SU-DHL-6 (cell line): ENCODE measurements around the gene LRRN3.

ENCODE experiments used
- H2AFZ ChIP-seq: fragments of 200-600 bp; sonication (generic); 2 replicates; pipeline ENCODE4 v1.6.1; 2014; ENCODE audit warnings: low read depth, mild to moderate bottlenecking, moderate library complexity, mixed read lengths, antibody characterized with exemption, low read length; ENCODE audit not compliant: severe bottlenecking
- H3F3A ChIP-seq: fragments of 200-600 bp; shearing (Covaris generic); 2 replicates; pipeline ENCODE4 v1.6.0; 2016; ENCODE audit warnings: antibody characterized with exemption, mild to moderate bottlenecking; ENCODE audit not compliant: insufficient read depth
- H3K27ac ChIP-seq: fragments of 200-600 bp; sonication (generic); 2 replicates; pipeline ENCODE4 v1.5.1; 2016; ENCODE audit warnings: low read depth, mild to moderate bottlenecking, low read length, moderate library complexity, mixed read lengths
- H3K27me3 ChIP-seq: fragments of 200-600 bp; sonication (generic), shearing (Covaris generic); 2 replicates; pipeline ENCODE4 v1.6.0; 2014; ENCODE audit warnings: mild to moderate bottlenecking, low read length
- H3K36me3 ChIP-seq: fragments of 200-600 bp; sonication (generic); 2 replicates; pipeline ENCODE4 v1.6.1; 2014; ENCODE audit warnings: mild to moderate bottlenecking, low read length, mixed read lengths
- H3K4me2 ChIP-seq: fragments of 300-600, 200-600 bp; shearing (Covaris generic), sonication (generic); 2 replicates; pipeline ENCODE4 v1.6.0; 2014; ENCODE audit warnings: low read length, low read depth, mild to moderate bottlenecking; ENCODE audit not compliant: poor library complexity, severe bottlenecking
- H3K4me3 ChIP-seq: fragments of 200-600 bp; sonication (generic); 2 replicates; pipeline ENCODE4 v1.5.1; 2014; ENCODE audit warnings: antibody characterized with exemption, low read length, mild to moderate bottlenecking, mixed read lengths; ENCODE audit not compliant: insufficient read depth, poor library complexity, severe bottlenecking
- H3K79me2 ChIP-seq: fragments of 200-600 bp; sonication (generic); 2 replicates; pipeline ENCODE4 v1.6.1; 2014; ENCODE audit warnings: mild to moderate bottlenecking, low read length, moderate library complexity; ENCODE audit not compliant: insufficient read depth
- H3K9ac ChIP-seq: fragments of 200-600 bp; sonication (generic); 2 replicates; pipeline ENCODE4 v1.7.0; 2014; ENCODE audit warnings: mild to moderate bottlenecking, low read length
- H3K9me2 ChIP-seq: fragments of 200-600 bp; sonication (generic); replicated peaks from 2 replicates; pipeline ENCODE4 v1.6.1; 2014; ENCODE audit warnings: low read length; ENCODE audit not compliant: insufficient read depth
- H3K9me3 ChIP-seq: fragments of 200-600 bp; sonication (generic); 2 replicates; pipeline ENCODE4 v1.6.1; 2014; ENCODE audit warnings: low read length, mixed read lengths; ENCODE audit not compliant: insufficient read depth
- H4K20me1 ChIP-seq: fragments of 200-600 bp; sonication (generic); 2 replicates; pipeline ENCODE4 v1.6.1; 2014; ENCODE audit warnings: low read depth, mild to moderate bottlenecking, antibody characterized with exemption, low read length, moderate library complexity, mixed read lengths
- EZH2phosphoT487 ChIP-seq: fragments of 200-600 bp; sonication (generic), shearing (Covaris generic); conservative IDR thresholded peaks from 2 replicates; pipeline ENCODE4 v1.6.1; 2018; ENCODE audit warnings: mild to moderate bottlenecking, antibody characterized with exemption, low read length, moderate library complexity, mixed read lengths
- TF ChIP-seq, protein P1 (sequence below): fragments of 200-600 bp; sonication (generic); IDR thresholded peaks from one replicate; pipeline ENCODE4 v1.5.1; 2017; ENCODE audit warnings: antibody characterized with exemption, mild to moderate bottlenecking, low read length, moderate library complexity; ENCODE audit not compliant: insufficient read depth, poor library complexity, severe bottlenecking

LRRN3 gene

DNA sequence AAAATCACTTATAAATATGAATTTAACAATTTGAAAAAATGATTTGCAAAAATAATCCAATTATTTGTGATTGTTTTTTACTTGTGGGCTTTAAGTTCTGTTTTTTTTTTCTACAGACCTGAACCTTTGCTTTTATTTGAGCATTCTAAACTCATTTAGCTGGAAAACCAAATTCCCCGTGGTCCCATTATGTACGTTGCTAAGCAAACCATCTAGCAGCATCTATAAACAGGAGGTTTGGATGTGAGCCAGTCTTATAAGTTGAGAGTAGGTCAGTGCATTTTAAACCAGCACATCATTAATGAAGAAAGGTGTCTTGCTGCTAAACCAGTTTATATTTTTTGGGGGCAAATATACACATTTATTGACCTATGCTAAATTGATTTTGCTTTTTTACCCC lies 77.3 kb downstream of the LRRN3 start:
- H3K9me3 ChIP-seq = no peaks in the 10 kb centered on the region
- H3K9me2 ChIP-seq = no peaks in the 10 kb centered on the region
- H3K27ac ChIP-seq = no peak overlapping the region

DNA sequence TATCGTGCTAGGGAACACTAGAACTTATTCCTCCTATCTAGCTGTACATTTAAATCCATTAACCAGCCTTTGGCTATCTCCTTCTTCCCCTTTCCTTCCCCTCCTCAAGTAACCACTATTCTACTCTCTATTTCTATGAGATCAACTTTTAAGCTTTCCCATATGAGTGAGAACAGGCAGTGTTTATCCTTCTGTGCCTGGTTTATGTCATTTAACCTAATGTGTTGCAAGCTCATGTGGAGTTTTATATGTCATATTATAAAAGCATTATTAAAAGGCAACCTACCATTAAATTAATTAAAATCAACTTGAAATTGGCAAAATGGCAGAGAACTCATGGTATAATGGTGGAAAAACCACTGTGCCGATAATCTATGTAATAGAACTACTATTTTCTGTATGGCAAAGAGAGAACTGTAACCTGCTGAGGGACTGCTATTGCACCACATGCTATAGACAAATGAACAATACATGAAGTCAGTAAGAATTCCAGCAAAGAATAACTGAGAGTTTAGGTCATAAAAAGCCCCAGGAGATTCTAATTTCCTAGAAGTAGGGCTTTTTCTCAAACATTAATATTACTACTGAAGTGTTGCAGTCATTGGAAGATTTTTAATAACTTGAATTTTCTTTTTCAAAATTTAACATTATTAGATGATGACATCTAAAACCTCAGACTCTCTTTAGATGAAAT lies 81.8 kb downstream of the LRRN3 start:
- H3F3A ChIP-seq = no peaks in the 10 kb centered on the region
- no peaks in the 10 kb centered on the region for H3K79me2 ChIP-seq
- no peak overlapping the region for H3K4me3 ChIP-seq
- no peak overlapping the region for H2AFZ ChIP-seq
- H3K9me3 ChIP-seq = no peaks in the 10 kb centered on the region
- no peaks in the 10 kb centered on the region for H3K9me2 ChIP-seq
- no peak overlapping the region for H3K27ac ChIP-seq
- TF ChIP-seq, protein P1, sequence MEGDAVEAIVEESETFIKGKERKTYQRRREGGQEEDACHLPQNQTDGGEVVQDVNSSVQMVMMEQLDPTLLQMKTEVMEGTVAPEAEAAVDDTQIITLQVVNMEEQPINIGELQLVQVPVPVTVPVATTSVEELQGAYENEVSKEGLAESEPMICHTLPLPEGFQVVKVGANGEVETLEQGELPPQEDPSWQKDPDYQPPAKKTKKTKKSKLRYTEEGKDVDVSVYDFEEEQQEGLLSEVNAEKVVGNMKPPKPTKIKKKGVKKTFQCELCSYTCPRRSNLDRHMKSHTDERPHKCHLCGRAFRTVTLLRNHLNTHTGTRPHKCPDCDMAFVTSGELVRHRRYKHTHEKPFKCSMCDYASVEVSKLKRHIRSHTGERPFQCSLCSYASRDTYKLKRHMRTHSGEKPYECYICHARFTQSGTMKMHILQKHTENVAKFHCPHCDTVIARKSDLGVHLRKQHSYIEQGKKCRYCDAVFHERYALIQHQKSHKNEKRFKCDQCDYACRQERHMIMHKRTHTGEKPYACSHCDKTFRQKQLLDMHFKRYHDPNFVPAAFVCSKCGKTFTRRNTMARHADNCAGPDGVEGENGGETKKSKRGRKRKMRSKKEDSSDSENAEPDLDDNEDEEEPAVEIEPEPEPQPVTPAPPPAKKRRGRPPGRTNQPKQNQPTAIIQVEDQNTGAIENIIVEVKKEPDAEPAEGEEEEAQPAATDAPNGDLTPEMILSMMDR = no peak
- TF ChIP-seq EZH2phosphoT487 = no peak
- H3K27me3 ChIP-seq = no peaks in the 10 kb centered on the region
- no peaks in the 10 kb centered on the region for H3K36me3 ChIP-seq
- H3K9ac ChIP-seq = no peak overlapping the region
- H3K4me2 ChIP-seq = no peak overlapping the region
- no peaks in the 10 kb centered on the region for H4K20me1 ChIP-seq

More for the DNA sequence above, 77.3 kb downstream of the LRRN3 start:
- TF ChIP-seq EZH2phosphoT487 = no peak
- TF ChIP-seq, protein P1 = no peak
- Histone ChIP-seq H3K79me2 (no peaks in the 10 kb centered on the region), H3K27me3 (no peaks in the 10 kb centered on the region), H3K4me3 (no peak overlapping the region), H3K4me2 (no peak overlapping the region), H3F3A (no peaks in the 10 kb centered on the region), H3K9ac (no peak overlapping the region), H2AFZ (no peak overlapping the region), H3K36me3 (no peaks in the 10 kb centered on the region), H4K20me1 (no peaks in the 10 kb centered on the region)

DNA sequence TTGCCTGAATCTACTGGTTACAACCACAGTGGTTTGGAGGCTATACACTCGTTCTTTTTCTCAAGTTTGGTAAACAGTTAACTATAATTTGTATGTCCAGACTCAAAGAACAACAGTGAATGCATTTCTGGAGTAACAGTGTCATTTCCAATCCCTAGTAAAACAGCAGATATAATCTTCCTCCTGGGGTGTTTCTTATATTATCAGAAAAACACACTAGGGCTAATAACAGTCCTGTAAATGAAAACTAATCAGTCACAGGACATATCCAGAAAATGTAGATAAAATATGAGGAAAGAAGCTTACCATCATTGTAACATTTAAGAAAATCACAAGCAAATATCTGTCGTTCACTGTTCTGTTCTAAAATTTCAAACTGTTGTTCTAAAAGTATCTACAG lies 82.6 kb downstream of the LRRN3 start:
- no peaks in the 10 kb centered on the region for H3F3A ChIP-seq
- no peak overlapping the region for H3K4me3 ChIP-seq
- no peak overlapping the region for H2AFZ ChIP-seq
- H3K27me3 ChIP-seq = no peaks in the 10 kb centered on the region
- no peaks in the 10 kb centered on the region for H3K36me3 ChIP-seq
- no peaks in the 10 kb centered on the region for H3K79me2 ChIP-seq
- no peak overlapping the region for H3K4me2 ChIP-seq
- no peaks in the 10 kb centered on the region for H3K9me3 ChIP-seq
- no peak for TF ChIP-seq EZH2phosphoT487
- TF ChIP-seq, protein P1 = no peak
- no peak overlapping the region for H3K9ac ChIP-seq
- no peaks in the 10 kb centered on the region for H4K20me1 ChIP-seq
- H3K9me2 ChIP-seq = no peaks in the 10 kb centered on the region
- no peak overlapping the region for H3K27ac ChIP-seq
